ENCODE measurements around the gene L2HGDH. TPM values are rescaled to one million over a fixed set of nuclear protein-coding genes. Genes with fewer than 3 reads are reported as not detected.

L2HGDH gene
- total RNA-seq, 2 experiments from 2014 or later: 1.7 to 3.1 TPM

DNA sequence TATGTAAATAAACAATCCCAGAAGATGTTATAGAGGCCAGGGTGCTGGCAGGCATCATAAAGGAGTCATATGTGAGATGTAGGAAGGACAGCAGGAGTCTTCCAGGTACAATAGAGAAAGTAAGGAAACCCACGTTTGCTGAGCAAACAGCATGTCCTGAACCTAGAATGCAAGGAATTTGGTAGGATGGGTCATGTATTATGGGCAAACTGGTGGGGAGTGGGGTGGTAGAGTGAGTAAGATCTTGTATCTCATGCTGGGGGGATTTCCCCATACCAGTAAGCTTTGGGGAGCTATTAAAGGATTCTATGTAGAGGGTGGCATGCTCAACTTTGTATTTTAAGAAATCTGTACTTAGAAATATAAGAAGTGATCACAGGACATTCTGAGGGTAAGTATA lies 43.7 kb upstream of the L2HGDH start:
- DNase-seq (no peak), ATAC-seq (ENCODE audit: poor library complexity) (no peak)
- H3K27me3 Mint-ChIP-seq: no peaks in the 10 kb centered on the region
- H3K9me3 Mint-ChIP-seq: no peaks in the 10 kb centered on the region
- ChIA-PET POLR2A (interaction anchor here (0.6 kb wide), 1 partner anchor 11 kb away, joined by 3 read pairs; no protein-coding TSS in a partner anchor), CTCF (interaction anchor here (2.1 kb wide), 1 partner anchor 34 kb away, joined by 6 read pairs; no protein-coding TSS in a partner anchor)
- H3K27me3 ChIP-seq (ENCODE audit: control insufficient read depth in 1 of 2, insufficient read depth in 2 of 2, low read length in 2 of 2): no peaks in the 10 kb centered on the region
- intact Hi-C loops (cut with DNase I, micrococcal nuclease): no loop called here
- H3K4me1 ChIP-seq (ENCODE audit: insufficient read depth, low read length): no peaks in the 10 kb centered on the region
- no peak overlapping the region for H3K4me3 Mint-ChIP-seq
- TF ChIP-seq, protein P1, sequence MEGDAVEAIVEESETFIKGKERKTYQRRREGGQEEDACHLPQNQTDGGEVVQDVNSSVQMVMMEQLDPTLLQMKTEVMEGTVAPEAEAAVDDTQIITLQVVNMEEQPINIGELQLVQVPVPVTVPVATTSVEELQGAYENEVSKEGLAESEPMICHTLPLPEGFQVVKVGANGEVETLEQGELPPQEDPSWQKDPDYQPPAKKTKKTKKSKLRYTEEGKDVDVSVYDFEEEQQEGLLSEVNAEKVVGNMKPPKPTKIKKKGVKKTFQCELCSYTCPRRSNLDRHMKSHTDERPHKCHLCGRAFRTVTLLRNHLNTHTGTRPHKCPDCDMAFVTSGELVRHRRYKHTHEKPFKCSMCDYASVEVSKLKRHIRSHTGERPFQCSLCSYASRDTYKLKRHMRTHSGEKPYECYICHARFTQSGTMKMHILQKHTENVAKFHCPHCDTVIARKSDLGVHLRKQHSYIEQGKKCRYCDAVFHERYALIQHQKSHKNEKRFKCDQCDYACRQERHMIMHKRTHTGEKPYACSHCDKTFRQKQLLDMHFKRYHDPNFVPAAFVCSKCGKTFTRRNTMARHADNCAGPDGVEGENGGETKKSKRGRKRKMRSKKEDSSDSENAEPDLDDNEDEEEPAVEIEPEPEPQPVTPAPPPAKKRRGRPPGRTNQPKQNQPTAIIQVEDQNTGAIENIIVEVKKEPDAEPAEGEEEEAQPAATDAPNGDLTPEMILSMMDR (IDR thresholded peaks at IDR 0.05): no peak
- no peak overlapping the region for H3K4me3 ChIP-seq (ENCODE audit: low read length)
- H3K27ac Mint-ChIP-seq: no peak overlapping the region
- no peak overlapping the region for H3K27ac ChIP-seq (ENCODE audit: low read depth in 1 of 2, low read length in 2 of 2)
- H3K4me1 Mint-ChIP-seq (ENCODE audit: low read depth): peaks cover under 1% of the 10 kb centered on the region
- peaks cover 46% of the 10 kb centered on the region for H3K36me3 Mint-ChIP-seq (ENCODE audit: low read depth)
- no peaks in the 10 kb centered on the region for H3K9me3 ChIP-seq (ENCODE audit: control insufficient read depth in 1 of 2, insufficient read depth in 1 of 2, low read length in 2 of 2)
- H3K36me3 ChIP-seq (ENCODE audit: insufficient read depth, low read length): peaks cover 15% of the 10 kb centered on the region

GRCh38 chr14:50354527-50354926 lies 42.5 kb upstream of the L2HGDH start:
- Histone ChIP-seq H3K36me3 (ENCODE audit: insufficient read depth, low read length) (peaks cover 15% of the 10 kb centered on the region), H3K9me3 (ENCODE audit: control insufficient read depth in 1 of 2, insufficient read depth in 1 of 2, low read length in 2 of 2) (no peaks in the 10 kb centered on the region), H3K4me3 (ENCODE audit: low read length) (no peak overlapping the region), H3K27me3 (ENCODE audit: control insufficient read depth in 1 of 2, insufficient read depth in 2 of 2, low read length in 2 of 2) (no peaks in the 10 kb centered on the region), H3K27ac (ENCODE audit: low read depth in 1 of 2, low read length in 2 of 2) (no peak overlapping the region), H3K4me1 (ENCODE audit: insufficient read depth, low read length) (no peaks in the 10 kb centered on the region)
- TF ChIP-seq, protein P1 (IDR thresholded peaks at IDR 0.05): no peak
- peaks cover 46% of the 10 kb centered on the region for H3K36me3 Mint-ChIP-seq (ENCODE audit: low read depth)
- no peaks in the 10 kb centered on the region for H3K27me3 Mint-ChIP-seq
- ChIA-PET CTCF (interaction anchor here (1.2 to 2.1 kb wide), 2 partner anchors 10 to 33 kb away, joined by 4 to 6 read pairs; no protein-coding TSS in a partner anchor), POLR2A (no interaction called here)
- intact Hi-C loops (cut with DNase I, micrococcal nuclease): no loop called here
- ATAC-seq (ENCODE audit: poor library complexity): no peak
- H3K4me3 Mint-ChIP-seq: no peak overlapping the region
- no peak for DNase-seq
- no peaks in the 10 kb centered on the region for H3K9me3 Mint-ChIP-seq
- no peak overlapping the region for H3K27ac Mint-ChIP-seq
- no peaks in the 10 kb centered on the region for H3K4me1 Mint-ChIP-seq (ENCODE audit: low read depth)

- Histone ChIP-seq H3K9me3 (ENCODE audit: control insufficient read depth in 1 of 2, insufficient read depth in 1 of 2, low read length in 2 of 2) (no peaks in the 10 kb centered on the region), H3K36me3 (ENCODE audit: insufficient read depth, low read length) (peaks cover 13% of the 10 kb centered on the region), H3K4me1 (ENCODE audit: insufficient read depth, low read length) (no peaks in the 10 kb centered on the region), H3K27me3 (ENCODE audit: control insufficient read depth in 1 of 2, insufficient read depth in 2 of 2, low read length in 2 of 2) (no peaks in the 10 kb centered on the region), H3K4me3 (ENCODE audit: low read length) (no peak overlapping the region), H3K27ac (ENCODE audit: low read depth in 1 of 2, low read length in 2 of 2) (no peak overlapping the region)
- TF ChIP-seq, protein P1 (IDR thresholded peaks at IDR 0.05): no peak
- Mint-ChIP-seq H3K36me3 (ENCODE audit: low read depth) (peaks cover 35% of the 10 kb centered on the region), H3K27me3 (no peaks in the 10 kb centered on the region), H3K4me1 (ENCODE audit: low read depth) (no peaks in the 10 kb centered on the region), H3K4me3 (no peak overlapping the region), H3K27ac (no peak overlapping the region), H3K9me3 (no peaks in the 10 kb centered on the region)
- no peak for ATAC-seq (ENCODE audit: poor library complexity)
- DNase-seq: no peak
- POLR2A ChIA-PET: no interaction called here
- CTCF ChIA-PET: interaction anchor here (1.2 kb wide), 1 partner anchor 32 kb away, joined by 4 read pairs; no protein-coding TSS in a partner anchor
- intact Hi-C loops (cut with DNase I, micrococcal nuclease): no loop called here
Measured at GRCh38 chr14:50353126-50353525, 41.1 kb upstream of the L2HGDH start.
